Fibroblast of pulmonary artery (primary cell): ENCODE measurements around the gene FRMD4B.

ENCODE experiments used
- DNase-seq: peaks from one replicate; pipeline ENCODE4 v3.0.0-alpha.2; 2010; ENCODE audit warnings: low read depth
- H3K4me3 ChIP-seq: replicated peaks from 2 replicates; pipeline ENCODE4 v1.5.1; 2011; ENCODE audit warnings: low read depth, mild to moderate bottlenecking, control low read depth, low read length, moderate library complexity
- TF ChIP-seq, protein P1 (sequence below): IDR thresholded peaks from 2 replicates; pipeline ENCODE4 v1.5.1; 2011; ENCODE audit warnings: mild to moderate bottlenecking, control low read depth, low read length, inconsistent platforms; ENCODE audit errors: missing control alignments

Gene FRMD4B

GRCh38 chr3:69306239-69307185, 79.4 kb downstream of the FRMD4B start:
- TF ChIP-seq, protein P1, sequence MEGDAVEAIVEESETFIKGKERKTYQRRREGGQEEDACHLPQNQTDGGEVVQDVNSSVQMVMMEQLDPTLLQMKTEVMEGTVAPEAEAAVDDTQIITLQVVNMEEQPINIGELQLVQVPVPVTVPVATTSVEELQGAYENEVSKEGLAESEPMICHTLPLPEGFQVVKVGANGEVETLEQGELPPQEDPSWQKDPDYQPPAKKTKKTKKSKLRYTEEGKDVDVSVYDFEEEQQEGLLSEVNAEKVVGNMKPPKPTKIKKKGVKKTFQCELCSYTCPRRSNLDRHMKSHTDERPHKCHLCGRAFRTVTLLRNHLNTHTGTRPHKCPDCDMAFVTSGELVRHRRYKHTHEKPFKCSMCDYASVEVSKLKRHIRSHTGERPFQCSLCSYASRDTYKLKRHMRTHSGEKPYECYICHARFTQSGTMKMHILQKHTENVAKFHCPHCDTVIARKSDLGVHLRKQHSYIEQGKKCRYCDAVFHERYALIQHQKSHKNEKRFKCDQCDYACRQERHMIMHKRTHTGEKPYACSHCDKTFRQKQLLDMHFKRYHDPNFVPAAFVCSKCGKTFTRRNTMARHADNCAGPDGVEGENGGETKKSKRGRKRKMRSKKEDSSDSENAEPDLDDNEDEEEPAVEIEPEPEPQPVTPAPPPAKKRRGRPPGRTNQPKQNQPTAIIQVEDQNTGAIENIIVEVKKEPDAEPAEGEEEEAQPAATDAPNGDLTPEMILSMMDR, result peak; percentile 95
- H3K4me3 ChIP-seq, result no peak overlapping the region

GRCh38 chr3:69305011-69305410, 80.9 kb downstream of the FRMD4B start:
- DNase-seq, result no peak
- no peak overlapping the region for H3K4me3 ChIP-seq
- TF ChIP-seq, protein P1, result no peak

More at GRCh38 chr3:69306239-69307185, 79.4 kb downstream of the FRMD4B start:
- DNase-seq, result peak; percentile 94

GRCh38 chr3:69304396-69304795, 81.5 kb downstream of the FRMD4B start:
- H3K4me3 ChIP-seq, result no peak overlapping the region
- DNase-seq, result no peak
- TF ChIP-seq, protein P1, result no peak

GRCh38 chr3:69300296-69300695, 85.6 kb downstream of the FRMD4B start:
- no peak for DNase-seq
- TF ChIP-seq, protein P1, result no peak
- no peak overlapping the region for H3K4me3 ChIP-seq

- TF ChIP-seq, protein P1, result peak; percentile 37
- DNase-seq, result no peak
- no peak overlapping the region for H3K4me3 ChIP-seq
These were observed 86.5 kb downstream of the FRMD4B start for GRCh38 chr3:69299344-69299743.

- TF ChIP-seq, protein P1, result no peak
- no peak overlapping the region for H3K4me3 ChIP-seq
- no peak for DNase-seq
These were observed 88.4 kb downstream of the FRMD4B start for GRCh38 chr3:69297501-69297900.
